Measurements from ENCODE around the gene SLC9A3.
A peak's percentile ranks its signal among the peaks of the same experiment; 100 is the strongest.

SLC9A3 gene

GRCh38 chr5:458547-459353 is 65.5 kb downstream of the SLC9A3 start:
- no peak for DNase-seq (ENCODE audit: low spot score)

GRCh38 chr5:457195-457961 is 66.9 kb downstream of the SLC9A3 start:
- no peak for DNase-seq (ENCODE audit: low spot score)

- DNase-seq (ENCODE audit: low spot score): no peak
Measured at GRCh38 chr5:456351-457194, 67.7 kb downstream of the SLC9A3 start.

- no peak for DNase-seq (ENCODE audit: low spot score)
Measured at GRCh38 chr5:455806-456205, 68.4 kb downstream of the SLC9A3 start.

- DNase-seq (ENCODE audit: low spot score): no peak
Measured at GRCh38 chr5:454936-455335, 69.3 kb downstream of the SLC9A3 start.

- no peak for DNase-seq (ENCODE audit: low spot score)
Measured at GRCh38 chr5:453725-454481, 70.3 kb downstream of the SLC9A3 start.

- no peak for DNase-seq (ENCODE audit: low spot score)
Measured at GRCh38 chr5:452978-453710, 71.1 kb downstream of the SLC9A3 start.

- DNase-seq (ENCODE audit: low spot score): no peak
Measured at GRCh38 chr5:451587-452458, 72.4 kb downstream of the SLC9A3 start.

- no peak for DNase-seq (ENCODE audit: low spot score)
Measured at GRCh38 chr5:449151-449550, 75.1 kb downstream of the SLC9A3 start.

GRCh38 chr5:448766-449090 is 75.5 kb downstream of the SLC9A3 start:
- no peak for DNase-seq (ENCODE audit: low spot score)

- no peak for DNase-seq (ENCODE audit: low spot score)
Measured at GRCh38 chr5:448061-448765, 76.0 kb downstream of the SLC9A3 start.

- DNase-seq (ENCODE audit: low spot score): no peak
Measured at GRCh38 chr5:447501-447900, 76.7 kb downstream of the SLC9A3 start.

GRCh38 chr5:446883-447263 is 77.4 kb downstream of the SLC9A3 start:
- peak; percentile 24 for DNase-seq (ENCODE audit: low spot score)

- DNase-seq (ENCODE audit: low spot score): no peak
Measured at GRCh38 chr5:446066-446882, 78.0 kb downstream of the SLC9A3 start.

GRCh38 chr5:445591-445990 is 78.7 kb downstream of the SLC9A3 start:
- no peak for DNase-seq (ENCODE audit: low spot score)

GRCh38 chr5:444226-444625 is 80.0 kb downstream of the SLC9A3 start:
- DNase-seq (ENCODE audit: low spot score): no peak

- DNase-seq (ENCODE audit: low spot score): no peak
Measured at GRCh38 chr5:443239-444151, 80.8 kb downstream of the SLC9A3 start.

Data from COLO829 (cell line).